HEK293 (cell line): ENCODE measurements around the gene INSL3.

Experiments
- CTCF ChIA-PET: fragments of 350-600 bp; formaldehyde crosslinking; extraction: SDS; loops from one replicate; lab custom pipeline; 2021; ENCODE audit warnings: antibody characterized with exemption; lab: Yijun Ruan, JAX
- POLR2A ChIA-PET: fragments of 300-600 bp; formaldehyde crosslinking; extraction: SDS; loops from one replicate; lab custom pipeline; 2020; ENCODE audit warnings: antibody characterized with exemption, inconsistent platforms; lab: Yijun Ruan, JAX
- H3K27ac ChIP-seq: fragments of 200-500 bp; sonication (Bioruptor generic); 2 replicates; pipeline ENCODE4 v1.5.1; 2014; ENCODE audit warnings: low read depth, low read length, control low read depth, inconsistent platforms; ENCODE audit errors: extremely low read depth
- H3K36me3 ChIP-seq, 2 experiments: fragments of 200-500 bp in 1 of 2; sonication (Bioruptor generic) in 1 of 2; 1 replicate in 1 of 2; 2 replicates in 1 of 2; pipeline ENCODE4 v1.5.1; 2014 to 2017; ENCODE audit warnings: inconsistent platforms in 2 of 2, low read length in 2 of 2; ENCODE audit not compliant: control insufficient read depth in 2 of 2, insufficient read depth in 1 of 2
- H3K4me1 ChIP-seq: fragments of 200-500 bp; sonication (Bioruptor generic); 2 replicates; pipeline ENCODE4 v1.5.1; 2014; ENCODE audit warnings: mild to moderate bottlenecking, low read length, inconsistent platforms; ENCODE audit not compliant: control insufficient read depth, insufficient read depth
- H3K4me3 ChIP-seq: 2 replicates; pipeline ENCODE4 v1.5.1; 2011; ENCODE audit warnings: low read depth, mild to moderate bottlenecking, control low read depth, low read length, moderate library complexity
- H3K9me3 ChIP-seq: fragments of 200-500 bp; sonication (Bioruptor generic); 2 replicates; pipeline ENCODE4 v1.5.1; 2014; ENCODE audit warnings: low read depth, low read length, inconsistent platforms; ENCODE audit not compliant: control insufficient read depth, insufficient read depth
- KLF9 ChIP-seq: fragments of 450-650 bp; formaldehyde crosslinking; IDR thresholded peaks from 2 replicates; pipeline ENCODE4 v1.5.1; 2016; ENCODE audit warnings: missing biosample characterization, missing genetic modification characterization, low read depth
- PRDM6 ChIP-seq: fragments of 450-650 bp; formaldehyde crosslinking; IDR thresholded peaks from 2 replicates; pipeline ENCODE4 v1.5.1; 2017; ENCODE audit warnings: missing biosample characterization, missing genetic modification characterization
- TCF7L2 ChIP-seq: IDR thresholded peaks from 2 replicates; pipeline ENCODE4 v1.6.1; 2011; ENCODE audit warnings: low read depth, mild to moderate bottlenecking, inconsistent platforms, low read length, moderate library complexity, borderline replicate concordance
- ZFP3 ChIP-seq: fragments of 450-650 bp; formaldehyde crosslinking; IDR thresholded peaks from 2 replicates; pipeline ENCODE4 v1.5.1; 2016; ENCODE audit warnings: low read depth, missing biosample characterization, missing genetic modification characterization
- ZIC2 ChIP-seq: fragments of 450-650 bp; formaldehyde crosslinking; IDR thresholded peaks from 2 replicates; pipeline ENCODE4 v1.5.1; 2016; ENCODE audit warnings: missing biosample characterization, missing genetic modification characterization
- ZNF114 ChIP-seq: fragments of 450-650 bp; formaldehyde crosslinking; IDR thresholded peaks from 2 replicates; pipeline ENCODE4 v1.5.0; 2017; ENCODE audit warnings: missing biosample characterization, missing genetic modification characterization
- ZNF146 ChIP-seq: fragments of 450-650 bp; formaldehyde crosslinking; IDR thresholded peaks from 2 replicates; pipeline ENCODE4 v1.5.1; 2016; ENCODE audit warnings: missing biosample characterization, missing genetic modification characterization
- ZNF169 ChIP-seq: fragments of 450-650 bp; formaldehyde crosslinking; IDR thresholded peaks from 2 replicates; pipeline ENCODE4 v1.5.1; 2016; ENCODE audit warnings: missing biosample characterization, missing genetic modification characterization
- ZNF239 ChIP-seq: fragments of 450-650 bp; formaldehyde crosslinking; IDR thresholded peaks from 2 replicates; pipeline ENCODE4 v1.5.1; 2016; ENCODE audit warnings: missing biosample characterization, missing genetic modification characterization
- ZNF26 ChIP-seq: fragments of 450-650 bp; formaldehyde crosslinking; IDR thresholded peaks from 2 replicates; pipeline ENCODE4 v1.5.1; 2016; ENCODE audit warnings: missing biosample characterization, missing genetic modification characterization
- ZNF280D ChIP-seq: fragments of 450-650 bp; formaldehyde crosslinking; IDR thresholded peaks from 2 replicates; pipeline ENCODE4 v1.5.1; 2016; ENCODE audit warnings: missing biosample characterization, missing genetic modification characterization
- ZNF324 ChIP-seq: fragments of 450-650 bp; formaldehyde crosslinking; IDR thresholded peaks from 2 replicates; pipeline ENCODE4 v1.5.1; 2016; ENCODE audit warnings: missing biosample characterization, missing genetic modification characterization
- ZNF341 ChIP-seq: fragments of 450-650 bp; formaldehyde crosslinking; IDR thresholded peaks from 2 replicates; pipeline ENCODE4; 2016; ENCODE audit warnings: low read depth, missing biosample characterization, missing genetic modification characterization
- ZNF529 ChIP-seq: fragments of 450-650 bp; formaldehyde crosslinking; IDR thresholded peaks from 2 replicates; pipeline ENCODE4 v1.5.1; 2017; ENCODE audit warnings: missing genetic modification characterization, missing biosample characterization; ENCODE audit not compliant: insufficient replicate concordance
- ZNF600 ChIP-seq: fragments of 450-650 bp; formaldehyde crosslinking; IDR thresholded peaks from 2 replicates; pipeline ENCODE4 v1.5.1; 2016; ENCODE audit warnings: missing biosample characterization, missing genetic modification characterization
- ZNF768 ChIP-seq: fragments of 450-650 bp; formaldehyde crosslinking; IDR thresholded peaks from 2 replicates; pipeline ENCODE4 v1.5.1; 2018; ENCODE audit warnings: missing biosample characterization, mild to moderate bottlenecking, missing genetic modification characterization
- ZNF792 ChIP-seq: fragments of 450-650 bp; formaldehyde crosslinking; IDR thresholded peaks from 2 replicates; pipeline ENCODE4 v1.5.1; 2016; ENCODE audit warnings: missing biosample characterization, missing genetic modification characterization
- ZNF837 ChIP-seq: fragments of 450-650 bp; formaldehyde crosslinking; IDR thresholded peaks from 2 replicates; pipeline ENCODE4 v1.5.1; 2016; ENCODE audit warnings: missing biosample characterization, missing genetic modification characterization
- ZSCAN4 ChIP-seq: fragments of 450-650 bp; formaldehyde crosslinking; IDR thresholded peaks from 2 replicates; pipeline ENCODE4 v1.5.1; 2017; ENCODE audit warnings: missing biosample characterization, missing genetic modification characterization

INSL3 gene

DNA sequence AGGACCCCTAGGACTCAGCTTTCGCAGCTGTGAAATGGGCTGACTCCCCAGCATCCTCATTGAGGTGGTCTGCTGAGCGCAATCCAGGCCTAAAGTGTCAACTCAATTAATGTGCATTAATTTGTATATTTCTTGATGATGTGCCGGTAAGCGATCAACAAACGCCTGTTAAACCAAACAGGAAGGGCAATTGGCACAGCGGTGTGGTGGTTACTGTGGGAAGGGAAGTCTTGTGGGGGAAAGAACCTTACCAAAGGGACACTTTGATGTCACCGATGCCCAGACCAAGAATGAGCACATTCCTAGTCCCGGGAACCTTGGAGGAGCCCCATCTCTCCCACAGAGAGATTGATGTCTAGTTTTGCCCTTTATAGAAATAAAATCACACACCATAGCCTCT, 24.8 kb upstream of the INSL3 start:
- POLR2A ChIA-PET, result no interaction called here
- Histone ChIP-seq H3K4me1 (no peaks in the 10 kb centered on the region), H3K4me3 (no peak overlapping the region), H3K27ac (no peak overlapping the region), H3K36me3 (no peaks in the 10 kb centered on the region), H3K9me3 (no peaks in the 10 kb centered on the region)
- CTCF ChIA-PET, result interaction anchor here (0.7 to 1.3 kb wide), 4 partner anchors 10 to 350 kb away, joined by 3 to 4 read pairs (median 3); partner anchors contain the start of gene RPL18A
- TF ChIP-seq ZNF114 (no peak), ZNF792 (no peak)

DNA sequence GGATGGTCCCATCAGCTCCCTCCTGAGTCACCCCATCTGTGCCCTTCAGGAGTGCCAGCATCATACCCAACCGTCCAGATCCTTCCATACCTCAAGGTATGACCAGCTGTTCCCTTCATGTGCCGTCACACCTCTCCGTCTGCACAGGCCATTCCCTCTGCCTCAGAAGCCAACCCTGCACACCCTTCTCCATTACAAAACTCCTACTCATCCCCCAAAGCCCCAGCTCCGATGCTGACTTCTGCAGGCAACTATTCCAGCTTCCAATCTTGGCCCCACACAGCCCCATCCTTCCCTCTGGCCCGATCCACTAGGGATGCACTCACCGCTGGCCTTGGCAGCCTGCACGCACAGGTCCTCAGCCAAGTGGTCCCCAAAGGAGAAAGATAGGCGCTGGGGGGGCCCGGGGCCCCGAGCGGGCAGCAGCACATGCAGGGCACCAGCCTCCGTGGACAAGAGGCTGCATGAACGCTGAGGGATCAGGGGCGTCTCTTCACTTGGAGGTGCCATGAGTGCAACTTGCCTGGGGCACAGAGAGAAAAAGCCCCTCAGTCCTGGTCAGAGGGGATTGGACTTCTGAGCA, 22.7 kb upstream of the INSL3 start:
- Histone ChIP-seq H3K4me1 (no peaks in the 10 kb centered on the region), H3K4me3 (no peak overlapping the region), H3K36me3 (no peaks in the 10 kb centered on the region), H3K9me3 (no peaks in the 10 kb centered on the region), H3K27ac (no peak overlapping the region)
- ChIA-PET POLR2A (no interaction called here), CTCF (interaction anchor here (1.6 kb wide), 1 partner anchor 11 kb away, joined by 5 read pairs; no protein-coding TSS in a partner anchor)
- no peak for TF ChIP-seq ZNF169 (tag by site-specific recombination)
- no peak for TF ChIP-seq ZNF324 (tag by site-specific recombination)
- no peak for TF ChIP-seq ZNF837 (tag by site-specific recombination)
- no peak for TF ChIP-seq ZNF239 (tag by site-specific recombination)
- TF ChIP-seq KLF9 (tag by site-specific recombination), result no peak
- TF ChIP-seq ZNF341 (tag by site-specific recombination), result peak; percentile 47; the same call in 1 of the 2 replicates
- TF ChIP-seq ZNF600 (tag by site-specific recombination), result peak; percentile 33; the same call in 1 of the 2 replicates
- no peak for TF ChIP-seq ZSCAN4 (tag by site-specific recombination)
- TF ChIP-seq ZFP3, result peak; percentile 96
- TF ChIP-seq PRDM6 (tag by site-specific recombination), result no peak
- TF ChIP-seq TCF7L2, result no peak
- no peak for TF ChIP-seq ZNF280D (tag by site-specific recombination)

DNA sequence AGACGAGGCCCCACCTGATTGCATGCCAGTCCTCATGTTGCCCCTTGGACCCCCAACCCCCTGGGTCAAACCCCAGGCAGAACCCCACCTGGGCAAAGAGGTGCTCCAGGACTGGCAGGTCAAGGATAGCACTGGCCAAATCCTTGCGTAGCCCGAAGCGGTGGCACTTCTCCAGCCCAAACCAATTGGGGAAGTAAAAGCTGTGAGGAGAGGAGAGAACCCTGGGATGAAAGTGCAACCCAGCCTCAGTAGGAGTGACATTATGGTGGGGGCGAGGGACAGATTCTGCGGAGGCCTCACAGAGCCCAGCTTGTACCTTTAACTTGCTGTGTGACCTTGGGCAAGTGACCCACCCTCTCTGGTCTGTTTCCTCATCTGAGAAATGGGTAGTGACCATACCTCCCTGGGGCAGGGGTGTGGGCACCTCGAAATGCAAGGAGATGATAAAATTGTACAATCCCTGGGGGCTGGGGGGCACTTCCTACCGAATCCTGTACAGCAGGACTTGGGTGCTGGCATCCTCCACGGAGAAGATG, 22.0 kb upstream of the INSL3 start:
- POLR2A ChIA-PET, result interaction anchor here (1.3 kb wide), 1 partner anchor 16 kb away, joined by 3 read pairs; the partner anchor contains the start of gene RPL18A
- H3K9me3 ChIP-seq, result no peaks in the 10 kb centered on the region
- H3K36me3 ChIP-seq, result no peaks in the 10 kb centered on the region
- CTCF ChIA-PET, result interaction anchor here (1.6 kb wide), 1 partner anchor 12 kb away, joined by 5 read pairs; no protein-coding TSS in a partner anchor
- H3K4me3 ChIP-seq, result no peak overlapping the region
- peak; percentile 82; the same call in 1 of the 2 replicates for TF ChIP-seq ZNF768 (tag by site-specific recombination)
- no peak for TF ChIP-seq ZNF529 (tag by site-specific recombination)
- TF ChIP-seq ZNF26 (tag by site-specific recombination), result no peak
- no peak for TF ChIP-seq ZFP3
- no peak for TF ChIP-seq ZIC2 (tag by site-specific recombination)
- TF ChIP-seq ZNF146 (tag by site-specific recombination), result no peak
- no peak overlapping the region for H3K27ac ChIP-seq
- no peaks in the 10 kb centered on the region for H3K4me1 ChIP-seq
